ENCODE data around the gene PPHLN1.

DNA sequence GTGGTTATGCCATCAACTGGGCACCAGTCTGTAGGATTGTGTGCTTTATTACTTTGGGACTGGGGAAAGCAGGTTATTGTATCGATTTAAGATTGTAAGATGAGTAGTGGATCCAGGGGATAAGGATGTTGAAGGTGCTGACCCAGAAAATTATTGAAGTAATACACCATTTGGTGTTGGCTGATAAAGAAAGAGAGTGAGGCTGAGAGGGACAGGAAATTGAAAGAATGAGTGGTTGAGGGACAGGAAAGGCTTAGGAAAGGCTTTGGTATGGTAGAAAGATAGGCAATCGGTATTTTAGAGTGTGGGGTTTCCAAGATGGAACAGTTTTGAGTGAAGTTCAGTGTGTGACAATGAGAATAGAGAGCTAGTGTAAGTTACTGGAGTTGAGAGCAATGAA lies 12.3 kb downstream of the PPHLN1 start:
- TF ChIP-seq ZFP3 (CRISPR knock-in tag; IDR thresholded peaks at IDR 0.05) (no peak), BACH2 (CRISPR knock-in tag; IDR thresholded peaks at IDR 0.05; ENCODE audit: borderline replicate concordance) (no peak), TCF4 (CRISPR knock-in tag; IDR thresholded peaks at IDR 0.05; ENCODE audit: borderline replicate concordance) (no peak), ZFP30 (CRISPR knock-in tag; IDR thresholded peaks at IDR 0.05) (no peak), RARB (CRISPR knock-in tag; IDR thresholded peaks at IDR 0.05) (no peak), ZNF565 (CRISPR knock-in tag; conservative IDR thresholded peaks at IDR 0.05; ENCODE audit: low read depth) (no peak), ARNTL (CRISPR knock-in tag; IDR thresholded peaks at IDR 0.05; ENCODE audit: borderline replicate concordance, low read depth) (no peak), ZNF8 (CRISPR knock-in tag; IDR thresholded peaks at IDR 0.05) (no peak)
- TF ChIP-seq, protein P1, sequence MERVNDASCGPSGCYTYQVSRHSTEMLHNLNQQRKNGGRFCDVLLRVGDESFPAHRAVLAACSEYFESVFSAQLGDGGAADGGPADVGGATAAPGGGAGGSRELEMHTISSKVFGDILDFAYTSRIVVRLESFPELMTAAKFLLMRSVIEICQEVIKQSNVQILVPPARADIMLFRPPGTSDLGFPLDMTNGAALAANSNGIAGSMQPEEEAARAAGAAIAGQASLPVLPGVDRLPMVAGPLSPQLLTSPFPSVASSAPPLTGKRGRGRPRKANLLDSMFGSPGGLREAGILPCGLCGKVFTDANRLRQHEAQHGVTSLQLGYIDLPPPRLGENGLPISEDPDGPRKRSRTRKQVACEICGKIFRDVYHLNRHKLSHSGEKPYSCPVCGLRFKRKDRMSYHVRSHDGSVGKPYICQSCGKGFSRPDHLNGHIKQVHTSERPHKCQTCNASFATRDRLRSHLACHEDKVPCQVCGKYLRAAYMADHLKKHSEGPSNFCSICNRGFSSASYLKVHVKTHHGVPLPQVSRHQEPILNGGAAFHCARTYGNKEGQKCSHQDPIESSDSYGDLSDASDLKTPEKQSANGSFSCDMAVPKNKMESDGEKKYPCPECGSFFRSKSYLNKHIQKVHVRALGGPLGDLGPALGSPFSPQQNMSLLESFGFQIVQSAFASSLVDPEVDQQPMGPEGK (CRISPR knock-in tag; IDR thresholded peaks at IDR 0.05; ENCODE audit: borderline replicate concordance), result no peak

Data from SK-N-SH treated with all-trans-retinoic acid at 6 μM for 48 hours (cell line).